ENCODE data around the gene NAA15.
A peak's percentile ranks its signal among the peaks of the same experiment; 100 is the strongest.

The NAA15 gene

DNA sequence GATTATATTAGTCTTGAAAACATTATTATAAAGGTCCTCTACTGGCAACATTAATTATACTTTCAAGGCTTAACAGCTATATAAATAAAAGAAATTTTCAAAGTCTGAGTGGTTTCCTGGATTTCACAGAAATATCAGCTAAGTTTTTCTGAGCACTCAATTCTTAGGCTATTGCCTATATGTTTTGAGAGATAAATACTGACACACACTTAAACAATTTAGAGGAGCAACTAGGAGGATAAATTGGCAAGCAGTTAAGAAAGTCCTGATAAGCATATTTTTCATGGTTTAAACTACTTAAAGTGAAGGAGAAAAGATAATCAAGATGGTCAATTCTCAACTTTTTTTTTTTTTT lies 18.6 kb upstream of the NAA15 start:
- TF ChIP-seq, protein P1, sequence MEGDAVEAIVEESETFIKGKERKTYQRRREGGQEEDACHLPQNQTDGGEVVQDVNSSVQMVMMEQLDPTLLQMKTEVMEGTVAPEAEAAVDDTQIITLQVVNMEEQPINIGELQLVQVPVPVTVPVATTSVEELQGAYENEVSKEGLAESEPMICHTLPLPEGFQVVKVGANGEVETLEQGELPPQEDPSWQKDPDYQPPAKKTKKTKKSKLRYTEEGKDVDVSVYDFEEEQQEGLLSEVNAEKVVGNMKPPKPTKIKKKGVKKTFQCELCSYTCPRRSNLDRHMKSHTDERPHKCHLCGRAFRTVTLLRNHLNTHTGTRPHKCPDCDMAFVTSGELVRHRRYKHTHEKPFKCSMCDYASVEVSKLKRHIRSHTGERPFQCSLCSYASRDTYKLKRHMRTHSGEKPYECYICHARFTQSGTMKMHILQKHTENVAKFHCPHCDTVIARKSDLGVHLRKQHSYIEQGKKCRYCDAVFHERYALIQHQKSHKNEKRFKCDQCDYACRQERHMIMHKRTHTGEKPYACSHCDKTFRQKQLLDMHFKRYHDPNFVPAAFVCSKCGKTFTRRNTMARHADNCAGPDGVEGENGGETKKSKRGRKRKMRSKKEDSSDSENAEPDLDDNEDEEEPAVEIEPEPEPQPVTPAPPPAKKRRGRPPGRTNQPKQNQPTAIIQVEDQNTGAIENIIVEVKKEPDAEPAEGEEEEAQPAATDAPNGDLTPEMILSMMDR (IDR thresholded peaks at IDR 0.05; ENCODE audit: low read depth, low read length, poor library complexity, severe bottlenecking), result no peak
- Histone ChIP-seq H3K9me3 (ENCODE audit: control insufficient read depth, insufficient read depth, low read length) (peaks cover 9% of the 10 kb centered on the region; the same call in 1 of the 2 replicates), H3K36me3 (ENCODE audit: control insufficient read depth, low read length) (no peaks in the 10 kb centered on the region), H3K4me3 (ENCODE audit: low read length) (no peak overlapping the region), H3K9me2 (replicated peaks; ENCODE audit: control insufficient read depth, low read length) (no peaks in the 10 kb centered on the region), H3K79me2 (ENCODE audit: control insufficient read depth, low read length) (no peaks in the 10 kb centered on the region), H3K27me3 (ENCODE audit: control insufficient read depth, low read length) (peaks cover 22% of the 10 kb centered on the region), H3K4me2 (ENCODE audit: low read length) (no peak overlapping the region), H3K4me1 (ENCODE audit: control insufficient read depth, low read length) (0 out of 2 replicates have a peak, but pooled peaks cover 3% of the 10 kb centered on the region), H4K20me1 (ENCODE audit: control insufficient read depth, insufficient read depth, low read depth, low read length) (no peaks in the 10 kb centered on the region), H3F3A (ENCODE audit: control insufficient read depth, insufficient read depth) (no peaks in the 10 kb centered on the region; the same call in 1 of the 2 replicates), H3K27ac (ENCODE audit: low read depth, low read length) (no peak overlapping the region)

DNA sequence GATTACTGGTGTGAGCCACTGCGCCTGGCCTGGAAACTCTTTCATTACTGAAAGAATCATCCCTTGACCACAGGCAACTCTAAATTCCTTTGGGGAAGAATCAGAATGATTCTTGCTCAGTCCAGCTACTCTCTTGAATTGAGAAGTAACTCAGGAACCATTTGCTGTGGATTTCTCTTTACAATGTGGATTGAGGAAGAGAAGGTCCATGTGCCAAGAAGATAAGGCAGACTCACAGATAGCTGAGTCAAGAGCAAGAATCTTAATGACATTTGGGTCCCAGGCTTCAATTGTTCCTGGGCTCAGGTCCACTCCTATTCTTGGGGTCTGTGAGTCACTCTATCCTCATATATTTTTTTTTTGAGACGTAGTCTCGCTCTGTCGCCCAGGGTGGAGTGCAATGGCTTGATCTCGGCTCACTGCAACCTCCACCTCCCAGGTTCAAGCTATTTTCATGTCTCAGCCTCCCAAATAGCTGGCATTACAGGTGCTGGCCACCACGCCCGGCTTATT lies 15.1 kb upstream of the NAA15 start:
- Histone ChIP-seq H3F3A (ENCODE audit: control insufficient read depth, insufficient read depth) (no peaks in the 10 kb centered on the region; the same call in none of the 2 replicates), H3K79me2 (ENCODE audit: control insufficient read depth, low read length) (no peaks in the 10 kb centered on the region), H3K27me3 (ENCODE audit: control insufficient read depth, low read length) (0 out of 2 replicates have a peak, but pooled peaks cover under 1% of the 10 kb centered on the region), H3K36me3 (ENCODE audit: control insufficient read depth, low read length) (peaks cover 7% of the 10 kb centered on the region), H3K4me1 (ENCODE audit: control insufficient read depth, low read length) (no peaks in the 10 kb centered on the region), H3K9me2 (replicated peaks; ENCODE audit: control insufficient read depth, low read length) (no peaks in the 10 kb centered on the region), H3K9me3 (ENCODE audit: control insufficient read depth, insufficient read depth, low read length) (peaks cover 9% of the 10 kb centered on the region; the same call in 1 of the 2 replicates), H4K20me1 (ENCODE audit: control insufficient read depth, insufficient read depth, low read depth, low read length) (no peaks in the 10 kb centered on the region), H3K27ac (ENCODE audit: low read depth, low read length) (no peak overlapping the region), H3K4me2 (ENCODE audit: low read length) (no peak overlapping the region), H3K4me3 (ENCODE audit: low read length) (no peak overlapping the region)
- TF ChIP-seq, protein P1 (IDR thresholded peaks at IDR 0.05; ENCODE audit: low read depth, low read length, poor library complexity, severe bottlenecking), result no peak
- TF ChIP-seq EZH2phosphoT487 (IDR thresholded peaks at IDR 0.05; ENCODE audit: borderline replicate concordance, low read length), result no peak

DNA sequence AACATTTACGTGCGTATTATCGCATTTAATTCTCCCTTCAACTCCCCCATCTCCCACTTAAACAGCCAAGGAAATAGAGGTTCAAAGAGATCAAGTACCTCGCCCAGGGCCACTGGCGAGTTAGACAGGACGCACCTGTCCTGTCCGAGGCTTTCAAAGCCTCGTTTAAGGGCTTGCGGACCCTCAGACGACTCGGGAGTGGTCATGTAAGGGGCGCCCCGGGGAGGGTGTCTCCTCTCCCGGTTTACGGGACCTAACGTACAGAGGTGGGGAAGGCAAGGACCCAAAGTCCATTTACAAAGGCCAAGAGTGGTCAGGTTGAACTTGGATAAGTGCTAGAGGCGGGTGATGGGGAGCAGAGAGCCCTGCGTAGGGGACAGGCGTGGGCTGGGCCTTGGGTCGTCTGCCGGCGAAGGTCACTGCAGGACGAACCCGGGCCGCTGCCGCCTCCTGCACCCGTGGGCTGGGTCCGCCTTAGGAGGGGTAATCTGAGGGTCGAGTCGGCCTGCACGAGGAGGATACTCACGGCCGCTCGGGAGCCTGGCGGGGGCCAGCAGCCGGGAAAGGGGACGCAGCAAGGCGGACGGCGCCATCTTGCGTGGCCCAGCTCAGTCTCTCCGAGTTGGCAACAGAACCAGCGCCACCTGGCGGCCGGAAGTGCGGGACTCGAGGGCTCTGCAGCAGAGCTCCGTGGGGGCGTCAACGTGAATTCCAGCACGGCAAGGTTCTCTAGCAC lies 5.9 kb upstream of the NAA15 start:
- Histone ChIP-seq H3K9me2 (replicated peaks; ENCODE audit: control insufficient read depth, low read length) (no peaks in the 10 kb centered on the region), H3K4me1 (ENCODE audit: control insufficient read depth, low read length) (peaks cover 34% of the 10 kb centered on the region), H3K4me2 (ENCODE audit: low read length) (peak overlapping the region; percentile 81), H3K27me3 (ENCODE audit: control insufficient read depth, low read length) (no peaks in the 10 kb centered on the region), H3K4me3 (ENCODE audit: low read length) (peak overlapping the region; percentile 83), H3K79me2 (ENCODE audit: control insufficient read depth, low read length) (peaks cover 26% of the 10 kb centered on the region), H3K27ac (ENCODE audit: low read depth, low read length) (peak overlapping the region; percentile 43), H3K36me3 (ENCODE audit: control insufficient read depth, low read length) (peaks cover 24% of the 10 kb centered on the region), H4K20me1 (ENCODE audit: control insufficient read depth, insufficient read depth, low read depth, low read length) (no peaks in the 10 kb centered on the region), H3K9me3 (ENCODE audit: control insufficient read depth, insufficient read depth, low read length) (no peaks in the 10 kb centered on the region), H3F3A (ENCODE audit: control insufficient read depth, insufficient read depth) (no peaks in the 10 kb centered on the region)
- TF ChIP-seq, protein P1 (IDR thresholded peaks at IDR 0.05; ENCODE audit: low read depth, low read length, poor library complexity, severe bottlenecking), result peak; percentile 85
- no peak for TF ChIP-seq EZH2phosphoT487 (IDR thresholded peaks at IDR 0.05; ENCODE audit: borderline replicate concordance, low read length)
